ENCODE data around the gene PRDM15. TPM values are rescaled to one million over a fixed set of nuclear protein-coding genes. Genes with fewer than 3 reads are reported as not detected.

PRDM15 gene
- total and polyA plus RNA-seq, 2 experiments from 2014 or later: 3.0 to 10.6 TPM

- no peak overlapping the region for H2AFZ ChIP-seq
- H3K36me3 Mint-ChIP-seq (ENCODE audit: low read depth): peaks cover 21% of the 10 kb centered on the region
- no peak overlapping the region for H3K4me2 ChIP-seq
- H3K27me3 ChIP-seq (ENCODE audit: insufficient read depth): no peaks in the 10 kb centered on the region
- H3K27me3 Mint-ChIP-seq (ENCODE audit: insufficient read depth, low read depth, poor library complexity): peaks cover 6% of the 10 kb centered on the region
- peaks cover 8% of the 10 kb centered on the region; the same call in 1 of the 2 replicates for H3K79me2 ChIP-seq (replicated peaks; ENCODE audit: insufficient read depth)
- no peaks in the 10 kb centered on the region for H3K9me3 Mint-ChIP-seq
- peaks cover 4% of the 10 kb centered on the region for H3K4me1 Mint-ChIP-seq
- DNase-seq (ENCODE audit: low spot score) (no peak), ATAC-seq (no peak)
- H3K4me3 ChIP-seq: no peak overlapping the region
- H3K4me1 ChIP-seq (ENCODE audit: insufficient read depth): no peaks in the 10 kb centered on the region
- no peaks in the 10 kb centered on the region; the same call in none of the 2 replicates for H4K20me1 ChIP-seq (replicated peaks; ENCODE audit: insufficient read depth)
- TF ChIP-seq ZNF114 (CRISPR knock-in tag; IDR thresholded peaks at IDR 0.05) (no peak), JUNB (IDR thresholded peaks at IDR 0.05; ENCODE audit: unreplicated experiment) (no peak)
- H3K27ac ChIP-seq (ENCODE audit: low read depth): no peak overlapping the region
- H3K4me3 Mint-ChIP-seq: no peak overlapping the region
- H3K9me2 ChIP-seq (ENCODE audit: insufficient read depth): no peaks in the 10 kb centered on the region
- no peaks in the 10 kb centered on the region for H3K36me3 ChIP-seq (ENCODE audit: insufficient read depth)
- no peaks in the 10 kb centered on the region for H3F3A ChIP-seq (replicated peaks; ENCODE audit: low read depth)
- no peak overlapping the region for H3K27ac Mint-ChIP-seq
Observed at GRCh38 chr21:41858466-41859296, 20.5 kb downstream of the PRDM15 start.

GRCh38 chr21:41857771-41858300 is 21.3 kb downstream of the PRDM15 start:
- H3K4me3 Mint-ChIP-seq: no peak overlapping the region
- peaks cover 4% of the 10 kb centered on the region for H3K4me1 Mint-ChIP-seq
- no peaks in the 10 kb centered on the region for H3K9me3 Mint-ChIP-seq
- peaks cover 4% of the 10 kb centered on the region for H3K27me3 Mint-ChIP-seq (ENCODE audit: insufficient read depth, low read depth, poor library complexity)
- Histone ChIP-seq H3K9me2 (ENCODE audit: insufficient read depth) (no peaks in the 10 kb centered on the region), H3K4me2 (no peak overlapping the region), H4K20me1 (replicated peaks; ENCODE audit: insufficient read depth) (no peaks in the 10 kb centered on the region; the same call in none of the 2 replicates), H2AFZ (no peak overlapping the region), H3K27ac (ENCODE audit: low read depth) (no peak overlapping the region), H3K79me2 (replicated peaks; ENCODE audit: insufficient read depth) (0 out of 2 replicates have a peak, but pooled peaks cover 3% of the 10 kb centered on the region), H3K27me3 (ENCODE audit: insufficient read depth) (no peaks in the 10 kb centered on the region), H3K4me1 (ENCODE audit: insufficient read depth) (no peaks in the 10 kb centered on the region), H3F3A (replicated peaks; ENCODE audit: low read depth) (no peaks in the 10 kb centered on the region), H3K36me3 (ENCODE audit: insufficient read depth) (no peaks in the 10 kb centered on the region), H3K4me3 (no peak overlapping the region)
- ATAC-seq (no peak), DNase-seq (ENCODE audit: low spot score) (no peak)
- no peak overlapping the region for H3K27ac Mint-ChIP-seq
- peaks cover 24% of the 10 kb centered on the region for H3K36me3 Mint-ChIP-seq (ENCODE audit: low read depth)
- TF ChIP-seq JUNB (IDR thresholded peaks at IDR 0.05; ENCODE audit: unreplicated experiment): no peak

GRCh38 chr21:41856572-41856971 is 22.6 kb downstream of the PRDM15 start:
- Mint-ChIP-seq H3K36me3 (ENCODE audit: low read depth) (peaks cover 24% of the 10 kb centered on the region), H3K4me3 (no peak overlapping the region)
- no peak for TF ChIP-seq ZNF114 (CRISPR knock-in tag; IDR thresholded peaks at IDR 0.05)
- no peak for TF ChIP-seq EZH2phosphoT487 (IDR thresholded peaks at IDR 0.05; ENCODE audit: unreplicated experiment)
- TF ChIP-seq STAT1 (IDR thresholded peaks at IDR 0.05; ENCODE audit: unreplicated experiment): no peak
- TF ChIP-seq CREB1 (CRISPR knock-in tag; IDR thresholded peaks at IDR 0.05; ENCODE audit: low read depth): no peak
- TF ChIP-seq ZNF462 (CRISPR knock-in tag; IDR thresholded peaks at IDR 0.05): no peak
- TF ChIP-seq POLR2AphosphoS5 (IDR thresholded peaks at IDR 0.05; ENCODE audit: low read depth): no peak
- TF ChIP-seq NANOG (IDR thresholded peaks at IDR 0.05; ENCODE audit: borderline replicate concordance): no peak

More at GRCh38 chr21:41856572-41856971, 22.6 kb downstream of the PRDM15 start:
- Histone ChIP-seq H3K9me2 (ENCODE audit: insufficient read depth) (no peaks in the 10 kb centered on the region), H3K36me3 (ENCODE audit: insufficient read depth) (no peaks in the 10 kb centered on the region), H3K4me1 (ENCODE audit: insufficient read depth) (no peaks in the 10 kb centered on the region), H4K20me1 (replicated peaks; ENCODE audit: insufficient read depth) (no peaks in the 10 kb centered on the region; the same call in none of the 2 replicates), H3K27me3 (ENCODE audit: insufficient read depth) (no peaks in the 10 kb centered on the region), H3K4me2 (no peak overlapping the region), H3K27ac (ENCODE audit: low read depth) (no peak overlapping the region), H3F3A (replicated peaks; ENCODE audit: low read depth) (no peaks in the 10 kb centered on the region), H3K4me3 (no peak overlapping the region), H2AFZ (no peak overlapping the region), H3K79me2 (replicated peaks; ENCODE audit: insufficient read depth) (no peaks in the 10 kb centered on the region)
- Mint-ChIP-seq H3K9me3 (no peaks in the 10 kb centered on the region), H3K27ac (no peak overlapping the region), H3K4me1 (no peaks in the 10 kb centered on the region; the same call in 1 of the 3 replicates), H3K27me3 (ENCODE audit: insufficient read depth, low read depth, poor library complexity) (peaks cover 4% of the 10 kb centered on the region)
- ATAC-seq: no peak
- no peak for DNase-seq (ENCODE audit: low spot score)

All from GM23338 (cell line).